LNCAP (cell line): ENCODE data around the gene MT2A.

Experiments used
- CTCF ChIP-seq: fragments of 450-650 bp; IDR thresholded peaks from 2 replicates; pipeline ENCODE4 v1.5.1; 2017; ENCODE audit warnings: mild to moderate bottlenecking

Gene MT2A

DNA sequence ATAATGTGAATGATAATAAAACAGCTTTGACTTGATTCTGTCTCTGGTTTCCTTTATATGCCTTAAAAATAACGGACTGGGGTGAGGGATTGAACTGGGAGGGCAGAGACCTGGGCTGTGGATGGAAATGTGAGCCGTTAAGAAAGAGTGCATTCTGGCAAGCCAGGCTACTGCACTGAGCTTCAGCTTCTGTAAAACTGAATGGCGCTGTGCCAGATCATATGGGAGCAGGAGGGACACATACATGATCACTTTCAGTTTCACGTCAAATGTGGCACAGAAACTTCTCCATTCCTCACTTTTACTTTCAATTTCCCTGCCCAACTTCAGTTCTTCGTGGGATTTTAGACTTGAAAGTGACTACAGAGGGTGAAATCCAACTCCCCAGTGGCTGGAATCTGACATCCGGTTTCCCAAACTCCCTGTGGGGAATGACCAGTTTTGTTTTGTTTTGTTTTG is 1.1 kb downstream of the MT2A start:
- no peak for TF ChIP-seq CTCF

DNA sequence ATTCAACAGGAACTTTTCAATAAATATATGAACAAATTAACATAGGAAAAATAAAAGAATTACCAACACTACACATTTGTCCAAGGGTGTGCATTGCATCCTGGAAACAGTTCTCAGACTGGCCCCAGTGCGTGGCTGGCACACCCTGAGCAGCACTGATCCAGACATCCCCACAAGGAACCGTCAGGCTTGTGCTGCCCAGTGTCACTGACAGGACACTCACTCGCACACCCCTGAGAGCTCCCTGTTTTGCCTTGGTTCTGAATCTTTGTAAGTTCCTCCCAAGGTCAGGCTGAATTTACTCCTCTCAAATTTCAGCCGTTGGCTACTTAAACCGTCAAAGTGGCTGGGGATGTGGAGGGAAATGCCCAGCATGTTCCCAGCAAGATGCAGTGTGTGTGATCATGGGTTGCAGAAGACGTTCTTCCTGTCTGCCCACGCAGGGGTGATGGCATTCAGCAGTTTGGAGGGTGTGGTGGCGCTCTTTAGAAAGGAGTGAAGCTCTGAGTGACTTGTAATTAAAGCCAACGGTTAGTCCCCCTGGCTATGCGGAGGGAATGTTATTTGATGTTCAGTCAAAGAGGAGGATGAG is 1.7 kb downstream of the MT2A start:
- TF ChIP-seq CTCF = no peak

DNA sequence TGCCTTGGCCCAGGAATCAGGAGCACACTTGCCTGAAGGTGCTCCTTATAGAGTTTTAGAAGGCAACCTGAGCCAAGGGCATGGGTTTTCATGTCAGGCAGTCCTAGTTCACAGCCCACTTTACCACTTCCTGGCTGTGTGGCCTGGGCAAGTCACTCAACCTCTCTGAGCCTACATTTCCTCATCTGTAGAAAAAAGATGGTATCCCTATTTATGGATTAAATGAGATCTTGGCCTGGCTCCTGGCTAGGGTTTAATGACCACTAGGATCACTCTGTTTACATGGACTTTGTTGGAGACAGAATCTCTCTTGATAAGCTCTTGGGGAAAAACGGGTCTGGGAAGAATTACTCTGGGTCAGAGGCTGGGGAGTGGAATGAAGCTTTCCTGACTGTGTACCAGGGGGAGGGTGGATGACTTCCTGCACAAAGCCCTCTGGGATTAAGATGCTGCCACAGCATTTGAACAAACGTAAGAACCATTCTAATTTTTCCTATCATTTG is 2.3 kb downstream of the MT2A start:
- TF ChIP-seq CTCF = no peak

GRCh38 chr16:56611281-56611833 is 3.0 kb downstream of the MT2A start:
- TF ChIP-seq CTCF = no peak

DNA sequence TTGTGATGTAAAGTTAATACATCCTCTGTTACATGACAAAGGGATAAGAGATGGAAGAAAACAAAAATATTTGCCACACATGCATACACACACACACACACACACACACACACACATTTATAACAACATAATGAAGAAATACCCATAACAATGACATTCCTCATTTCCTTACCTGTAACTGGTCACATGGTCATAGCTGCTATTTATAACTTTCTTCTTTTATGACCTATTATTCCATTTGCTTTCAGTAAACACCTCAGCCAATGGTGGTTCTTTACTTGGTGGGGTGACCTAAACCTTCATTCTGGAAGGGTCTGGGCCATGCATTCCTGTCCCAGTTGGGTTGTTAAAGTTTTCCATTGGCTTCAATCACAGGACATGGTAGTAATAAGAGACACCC is 5.3 kb downstream of the MT2A start:
- no peak for TF ChIP-seq CTCF

DNA sequence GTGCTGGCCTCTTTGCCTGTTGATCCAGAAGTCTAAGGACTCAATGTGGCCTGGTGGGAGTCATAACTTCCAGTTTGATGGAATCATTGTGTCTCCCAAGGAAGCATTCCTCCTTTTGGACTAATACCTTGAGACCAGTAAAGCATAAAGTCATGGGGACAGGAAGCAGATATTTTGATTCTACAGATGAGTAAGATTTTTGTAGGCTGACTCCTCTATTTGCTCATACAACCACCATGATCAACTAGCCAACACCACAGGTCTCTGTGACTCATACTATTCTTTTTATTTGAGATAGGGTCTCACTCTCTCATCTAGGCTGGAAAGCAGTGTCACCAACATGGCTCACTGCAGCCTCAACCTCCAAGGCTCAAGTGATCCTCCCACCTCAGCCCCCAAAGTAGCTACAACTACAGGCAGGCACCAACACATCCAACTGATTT is 6.2 kb downstream of the MT2A start:
- TF ChIP-seq CTCF = no peak

GRCh38 chr16:56615353-56615752 is 7.0 kb downstream of the MT2A start:
- TF ChIP-seq CTCF = no peak
